GM21737 (cell line): ENCODE results near the gene TRANK1.
A peak's percentile ranks its signal among the peaks of the same experiment; 100 is the strongest.
"Not testable (repeated sequence)": the region's sequence is repeated elsewhere in the genome, so short reads cannot be mapped to it uniquely, and the experiment has no call there.

ENCODE experiments used
- ATAC-seq: cut with Tn5 transposase; IDR thresholded peaks from one replicate; pipeline ENCODE4 v1.9.1; 2021; ENCODE audit warnings: mild to moderate bottlenecking, moderate library complexity; ENCODE audit not compliant: unreplicated experiment

TRANK1 gene

DNA sequence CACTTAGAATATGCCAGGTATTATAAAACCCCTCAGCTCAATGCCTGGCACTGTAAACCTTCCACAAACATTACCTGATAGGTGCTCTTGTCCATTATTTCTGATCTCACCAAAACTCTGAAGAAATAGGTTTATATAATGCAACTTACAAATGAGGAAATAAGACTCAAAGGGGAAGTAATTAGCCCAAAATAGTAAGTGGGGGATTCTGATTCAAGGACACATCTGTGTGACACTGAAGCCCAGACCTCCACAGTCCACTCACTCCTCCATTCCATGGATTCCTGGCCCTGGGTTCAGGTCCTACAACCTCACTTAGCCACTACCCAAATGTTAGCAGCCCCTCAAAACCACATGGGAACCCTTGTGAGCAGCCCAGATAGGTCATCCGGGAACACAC is 49.9 kb downstream of the TRANK1 start:
- no peak for ATAC-seq

DNA sequence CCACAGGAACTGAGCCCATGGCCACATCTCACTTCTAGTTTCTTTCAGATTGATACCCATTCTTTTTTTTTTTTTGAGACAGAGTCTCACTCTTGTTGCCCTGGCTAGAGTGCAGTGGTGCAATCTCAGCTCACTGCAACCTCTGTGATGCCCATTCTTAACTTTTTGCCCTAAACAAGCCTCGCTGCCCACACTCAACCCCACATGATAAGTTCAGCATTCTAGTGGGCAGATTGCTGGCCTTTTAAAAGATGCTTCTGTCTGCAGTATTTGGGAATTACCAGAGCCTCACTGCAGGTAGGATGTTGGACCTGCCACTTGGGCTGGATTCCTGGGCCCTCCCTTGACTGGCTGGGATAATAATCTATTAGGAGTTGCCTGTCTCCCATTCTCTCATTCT is 51.0 kb downstream of the TRANK1 start:
- ATAC-seq = no peak

DNA sequence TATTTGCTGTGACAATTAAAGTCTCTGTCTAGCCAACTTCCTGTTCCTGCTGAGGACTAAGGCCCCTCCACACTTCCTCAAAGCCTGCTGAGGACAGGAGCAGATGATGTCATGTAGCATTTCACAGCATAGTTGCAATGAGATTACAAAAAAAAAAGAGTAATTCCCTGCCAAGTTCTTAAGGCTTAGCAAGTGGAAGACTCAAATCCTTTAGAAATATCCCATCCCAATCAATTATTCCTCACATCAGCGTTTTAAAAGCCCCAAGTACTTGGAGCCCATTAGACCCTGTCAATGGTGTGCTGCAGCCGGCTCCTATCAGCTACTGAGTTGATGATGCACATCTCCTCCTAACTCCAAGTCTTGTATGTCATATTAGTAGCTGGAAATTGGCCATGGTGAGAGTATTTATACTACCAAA is 51.7 kb downstream of the TRANK1 start:
- peak; percentile 40 for ATAC-seq

DNA sequence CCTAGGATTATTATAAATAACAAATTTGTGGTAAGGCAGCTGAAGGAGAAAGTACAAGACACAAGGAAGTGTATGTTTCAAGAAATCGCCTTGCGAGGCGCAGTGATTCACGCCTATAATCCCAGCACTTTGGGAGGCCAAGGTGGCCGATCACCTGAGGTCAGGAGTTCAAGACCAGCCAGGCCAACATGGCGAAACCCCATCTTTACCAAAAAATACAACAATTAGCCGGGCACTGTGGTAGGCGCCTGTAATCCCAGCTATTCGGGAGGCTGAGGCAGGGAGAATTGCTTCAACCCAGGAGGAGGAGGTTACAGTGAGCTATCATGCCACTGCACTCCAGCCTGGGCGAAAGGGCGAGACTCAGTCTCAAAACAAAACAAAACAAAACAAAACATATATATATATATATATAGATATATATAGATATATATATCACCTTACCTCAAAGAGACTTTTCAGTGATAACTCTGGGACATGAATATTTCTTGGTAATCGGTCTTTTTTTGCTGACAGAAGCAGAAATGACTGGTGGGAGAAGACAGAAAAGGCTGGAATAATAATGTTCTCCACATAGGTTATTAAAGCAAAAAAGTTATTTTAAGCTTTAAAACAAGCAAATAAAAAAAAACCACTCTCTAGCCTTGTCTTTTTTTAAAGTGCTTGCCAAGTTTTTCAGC is 52.3 kb downstream of the TRANK1 start:
- no peak for ATAC-seq

DNA sequence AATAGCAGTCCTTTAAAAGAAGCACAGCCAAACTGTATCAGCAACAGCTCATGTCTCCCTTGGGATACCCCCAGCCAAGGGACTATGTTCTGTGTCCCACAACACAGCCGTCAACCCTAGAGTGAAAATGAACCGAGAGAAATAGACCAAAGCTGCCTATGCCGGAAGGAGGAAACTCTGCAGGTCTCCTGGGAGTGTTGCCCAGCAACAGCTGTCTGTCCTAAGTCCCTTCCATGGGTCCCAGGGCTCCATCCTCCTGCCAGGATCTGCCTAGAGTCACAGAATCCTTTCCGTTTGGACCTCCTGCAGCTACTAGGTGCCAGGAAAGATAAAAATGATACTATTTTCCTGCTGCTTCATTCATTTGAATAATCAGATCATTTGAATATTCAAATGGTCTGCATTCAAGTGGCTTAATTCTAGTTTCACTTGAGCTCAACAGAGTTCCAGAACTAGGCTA is 53.1 kb downstream of the TRANK1 start:
- peak; percentile 83 for ATAC-seq

- ATAC-seq = not testable (repeated sequence)
Measured at GRCh38 chr3:36891097-36891496, 53.8 kb downstream of the TRANK1 start.

DNA sequence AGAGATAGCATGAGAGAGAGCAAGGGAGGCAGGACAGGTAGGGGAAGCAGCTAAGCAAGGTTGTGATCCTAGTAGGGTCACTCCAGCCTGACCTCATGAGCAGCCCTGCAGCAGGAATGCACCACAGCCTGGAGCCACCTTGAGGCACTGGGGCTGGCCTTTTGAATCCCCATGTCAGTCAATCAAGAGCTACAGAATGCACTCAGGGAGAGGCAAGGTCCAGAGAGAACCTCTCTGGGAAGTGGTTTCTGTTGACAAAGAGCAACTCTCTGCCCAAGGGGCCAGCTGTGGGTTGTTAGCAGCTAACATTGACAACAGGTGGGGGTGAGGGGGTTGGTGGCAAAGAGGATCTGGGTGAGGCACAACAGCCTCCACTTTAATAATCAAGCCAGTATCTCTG is 54.6 kb downstream of the TRANK1 start:
- no peak for ATAC-seq

DNA sequence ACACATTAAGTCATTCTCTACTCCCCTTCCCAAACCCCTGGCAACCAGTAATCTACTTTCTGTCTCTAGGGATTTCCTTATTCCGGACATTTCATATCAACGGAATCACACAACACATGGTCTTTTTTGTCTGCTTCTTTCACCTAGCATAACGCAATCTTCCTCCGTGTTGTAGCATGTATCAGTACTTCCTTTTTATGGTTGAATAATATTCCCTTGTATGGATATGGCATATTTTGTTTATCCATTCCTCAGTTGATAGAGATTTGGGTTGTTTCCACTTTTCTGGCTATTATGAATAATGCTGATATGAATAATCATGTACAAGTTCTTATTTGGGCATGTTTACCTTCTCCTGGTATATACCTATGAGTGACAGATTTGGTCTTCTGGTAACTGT is 63.1 kb downstream of the TRANK1 start:
- ATAC-seq = no peak

DNA sequence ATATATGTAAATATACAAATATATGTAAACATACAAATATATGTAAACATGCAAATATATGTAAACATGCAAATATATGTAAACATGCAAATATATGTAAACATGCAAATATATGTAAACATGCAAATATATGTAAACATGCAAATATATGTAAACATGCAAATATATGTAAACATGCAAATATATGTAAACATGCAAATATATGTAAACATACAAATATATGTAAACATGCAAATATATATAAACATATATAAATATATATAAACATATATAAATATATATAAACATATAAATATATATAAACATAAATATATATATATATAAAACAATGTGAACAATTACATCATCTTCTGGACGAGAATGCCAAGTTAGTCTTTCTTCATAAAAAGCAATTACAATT is 65.0 kb downstream of the TRANK1 start:
- ATAC-seq = not testable (repeated sequence)

GRCh38 chr3:36877930-36878685 is 66.7 kb downstream of the TRANK1 start:
- ATAC-seq = no peak

GRCh38 chr3:36876181-36876936 is 68.5 kb downstream of the TRANK1 start:
- peak; percentile 97 for ATAC-seq

DNA sequence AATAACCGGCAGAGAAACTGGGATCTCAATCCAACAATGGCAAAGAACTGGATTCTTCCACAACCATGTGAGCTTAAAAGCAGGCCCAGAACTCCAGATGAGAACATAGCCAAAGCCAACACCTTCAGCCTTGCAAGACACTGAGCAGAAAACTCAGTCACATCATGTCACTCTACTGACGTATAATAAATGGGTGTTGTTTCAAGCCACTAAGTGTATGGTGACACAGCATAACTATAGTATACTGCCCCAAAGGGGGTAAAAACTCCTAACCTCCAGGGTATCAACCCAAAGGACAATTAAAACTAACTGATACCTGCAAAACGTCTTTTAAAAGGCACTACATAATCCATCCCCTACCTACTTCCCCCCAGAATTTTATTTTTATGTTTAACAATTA is 69.5 kb downstream of the TRANK1 start:
- ATAC-seq = no peak

GRCh38 chr3:36874424-36874823 is 70.4 kb downstream of the TRANK1 start:
- ATAC-seq = no peak

- no peak for ATAC-seq
Measured at GRCh38 chr3:36871379-36872126, 73.3 kb downstream of the TRANK1 start.

GRCh38 chr3:36868614-36869436 is 76.0 kb downstream of the TRANK1 start:
- ATAC-seq = peak; percentile 88

GRCh38 chr3:36867810-36868209 is 77.0 kb downstream of the TRANK1 start:
- no peak for ATAC-seq

DNA sequence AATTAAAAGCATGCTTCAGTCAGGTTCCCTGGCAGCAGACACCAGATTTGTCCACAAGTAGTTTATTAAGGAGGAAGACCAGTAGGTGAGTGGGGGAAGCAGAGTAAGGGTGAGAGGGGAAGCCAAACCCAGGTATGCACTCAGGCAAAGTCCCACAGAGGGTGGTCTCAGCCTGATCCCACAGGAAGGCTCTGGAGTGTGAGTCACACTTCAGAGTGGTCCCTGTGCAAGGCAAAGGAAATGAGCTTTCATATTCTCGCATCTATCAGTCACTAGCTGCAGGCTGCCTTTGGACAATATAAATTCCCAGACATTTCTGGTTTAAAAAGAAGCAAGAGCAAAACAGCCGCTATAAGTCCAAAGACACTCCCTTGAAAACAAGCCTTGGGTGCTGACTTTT is 78.5 kb downstream of the TRANK1 start:
- no peak for ATAC-seq

DNA sequence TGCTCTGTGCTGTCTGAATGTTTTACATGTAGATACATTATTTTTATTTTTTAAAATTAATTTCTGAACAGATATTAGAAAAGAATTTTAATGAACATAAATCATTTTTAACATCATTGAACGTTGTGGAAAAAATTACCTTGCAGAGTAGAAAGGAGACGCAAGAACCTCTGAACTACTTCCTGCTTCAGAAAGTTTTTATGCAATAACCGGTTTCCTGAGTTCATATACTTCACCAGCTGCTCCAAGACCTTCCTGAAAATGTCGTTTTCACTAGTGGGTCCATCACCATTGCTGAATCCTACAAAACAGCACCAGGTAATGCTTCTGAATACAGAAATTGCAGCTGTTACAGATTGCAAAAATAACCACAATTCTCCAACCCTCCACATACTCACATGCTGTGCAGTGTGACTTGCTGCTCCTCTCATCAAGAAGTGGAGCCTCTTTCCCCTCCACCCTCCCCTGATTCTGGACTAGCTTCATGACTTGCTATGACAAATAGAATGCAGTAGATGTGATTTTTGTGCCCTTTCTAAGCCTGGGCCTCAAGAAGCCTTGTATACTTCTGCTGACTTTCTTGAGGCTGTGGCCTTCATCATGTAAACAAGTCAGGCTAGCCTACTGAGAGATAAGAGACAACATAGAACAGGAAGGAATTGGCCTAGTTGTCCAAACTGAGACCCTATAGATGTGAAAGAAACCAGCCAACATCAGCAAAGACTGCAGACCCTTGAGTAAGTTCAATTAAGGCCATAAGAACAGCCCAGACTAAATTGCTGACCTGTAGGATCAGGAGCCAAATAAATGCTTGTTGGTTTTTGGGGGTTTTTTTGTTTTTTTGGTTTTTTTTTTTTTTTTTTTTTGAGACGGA is 80.4 kb downstream of the TRANK1 start:
- no peak for ATAC-seq

DNA sequence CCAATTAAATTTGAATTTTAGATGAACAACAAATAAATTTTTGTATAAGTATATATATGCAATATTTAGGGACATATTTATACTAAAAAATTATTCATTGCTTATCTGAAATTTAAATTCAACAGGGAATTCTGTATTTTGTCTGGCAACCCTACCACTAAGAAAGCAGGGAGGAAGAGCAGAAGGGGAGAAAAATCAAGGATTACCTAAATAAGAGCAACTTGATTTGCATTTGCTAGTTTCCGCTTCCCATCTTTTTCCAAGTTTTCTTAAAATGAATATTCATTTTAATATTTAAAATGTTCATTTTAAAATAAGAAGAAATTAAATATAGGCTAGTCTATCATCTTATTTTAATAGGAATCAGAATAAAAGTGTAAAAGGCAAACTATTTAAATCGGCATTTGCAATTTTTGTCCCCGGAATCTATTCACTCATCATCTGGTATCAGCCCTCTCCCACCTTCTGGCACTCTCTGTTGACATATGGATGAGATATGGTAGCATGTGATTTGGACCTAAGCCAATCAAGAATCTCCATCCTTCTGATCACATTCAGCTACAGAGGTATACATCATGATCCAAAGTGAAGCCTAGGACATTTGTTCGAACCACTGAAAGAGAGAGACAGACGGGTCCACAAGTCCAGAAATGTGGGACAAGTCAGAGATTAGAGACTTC is 82.6 kb downstream of the TRANK1 start:
- ATAC-seq = no peak
